A673 (cell line): Measurements from ENCODE around the gene GPC1. TPM values are rescaled to one million over a fixed set of nuclear protein-coding genes. Genes with fewer than 3 reads are reported as not detected.

Source experiments
- BruUV-seq: library from RNA; stranded (reverse); fragments of 400-500 nt; replicated peaks from 2 replicates; lab custom pipeline; 2021; lab: Mats Ljungman, UMichigan
- CTCF ChIA-PET: fragments of 300-600 bp; sonication (Branson Sonifier 250); formaldehyde crosslinking; loops from one replicate; lab custom pipeline; 2022; ENCODE audit warnings: antibody characterized with exemption; lab: Charles Lee
- POLR2A ChIA-PET: fragments of 300-600 bp; sonication (Branson Sonifier 250); formaldehyde crosslinking; loops from one replicate; lab custom pipeline; 2022; ENCODE audit warnings: antibody characterized with exemption; ENCODE audit not compliant: low non-redundant PET; lab: Charles Lee
- DNase-seq: peaks from one replicate; pipeline ENCODE4 v3.0.0-alpha.2; 2015; ENCODE audit warnings: low spot score
- H3K27ac ChIP-seq: fragments of 200-600 bp; sonication (generic); 2 replicates; pipeline ENCODE4 v1.5.1; 2016; ENCODE audit warnings: mixed run types, low read depth, mild to moderate bottlenecking, mixed read lengths, antibody characterized with exemption, low read length; ENCODE audit not compliant: poor library complexity, severe bottlenecking
- H3K27me3 ChIP-seq: fragments of 200-600 bp; sonication (generic); replicated peaks from 2 replicates; pipeline ENCODE4 v1.6.1; 2017; ENCODE audit warnings: mixed run types, low read depth, mild to moderate bottlenecking, mixed read lengths, antibody characterized with exemption, low read length; ENCODE audit not compliant: insufficient read depth, poor library complexity
- H3K36me3 ChIP-seq: fragments of 200-600 bp; sonication (generic); 2 replicates; pipeline ENCODE4 v1.6.1; 2016; ENCODE audit warnings: mixed run types, mild to moderate bottlenecking, mixed read lengths, antibody characterized with exemption, low read length; ENCODE audit not compliant: insufficient read depth, poor library complexity, severe bottlenecking
- H3K4me1 ChIP-seq: fragments of 200-600 bp; sonication (generic); 2 replicates; pipeline ENCODE4 v1.6.1; 2017; ENCODE audit warnings: mixed run types, mild to moderate bottlenecking, mixed read lengths, antibody characterized with exemption, low read length; ENCODE audit not compliant: insufficient read depth, poor library complexity, severe bottlenecking
- H3K4me3 ChIP-seq: fragments of 200-600 bp; sonication (generic); 2 replicates; pipeline ENCODE4 v1.5.1; 2016; ENCODE audit warnings: low read depth, mixed run types, mild to moderate bottlenecking, mixed read lengths, low read length; ENCODE audit not compliant: poor library complexity, severe bottlenecking
- H3K9me3 ChIP-seq: fragments of 200-600 bp; sonication (generic); 2 replicates; pipeline ENCODE4 v1.6.1; 2016; ENCODE audit warnings: mixed run types, low read depth, mild to moderate bottlenecking, mixed read lengths, antibody characterized with exemption, low read length; ENCODE audit not compliant: poor library complexity, severe bottlenecking
- CTCF ChIP-seq: fragments of 300-800, 200-600 bp; sonication (generic); conservative IDR thresholded peaks from 2 replicates; pipeline ENCODE4 v1.5.1; 2017; ENCODE audit warnings: low read depth, mild to moderate bottlenecking, antibody characterized with exemption, low read length, moderate library complexity, mixed read lengths
- EZH2 ChIP-seq: fragments of 200-600 bp; sonication (generic); IDR thresholded peaks from 2 replicates; pipeline ENCODE4 v1.6.1; 2017; ENCODE audit warnings: borderline replicate concordance, low read depth, mild to moderate bottlenecking, mixed read lengths, antibody characterized with exemption, low read length; ENCODE audit not compliant: poor library complexity, severe bottlenecking
- intact Hi-C: fragments of 100-400 bp; cut with micrococcal nuclease; formaldehyde crosslinking; loops from one replicate; pipeline ENCODE4 v1.10.0; 2022; ENCODE audit not compliant: unreplicated experiment
- total RNA-seq: library from RNA; stranded (reverse); gene quantifications from 2 replicates; pipeline ENCODE4 v1.2.3, GENCODE V29; 2021

Gene GPC1
- total RNA-seq, 1 experiment from 2014 or later = 21.2 TPM

GRCh38 chr2:240508832-240509545 is 73.5 kb downstream of the GPC1 start:
- DNase-seq = no peak
- POLR2A ChIA-PET = no interaction called here
- Histone ChIP-seq H3K27me3 (no peaks in the 10 kb centered on the region), H3K36me3 (no peaks in the 10 kb centered on the region), H3K27ac (no peak overlapping the region), H3K4me3 (no peak overlapping the region), H3K4me1 (no peaks in the 10 kb centered on the region), H3K9me3 (no peaks in the 10 kb centered on the region)
- BruUV-seq = no TSS peak
- intact Hi-C loops = no loop called here
- no peak for TF ChIP-seq CTCF
- TF ChIP-seq EZH2 = no peak
- CTCF ChIA-PET = no interaction called here

- no peak for DNase-seq
- Histone ChIP-seq H3K9me3 (no peaks in the 10 kb centered on the region), H3K4me1 (no peaks in the 10 kb centered on the region), H3K27ac (no peak overlapping the region), H3K36me3 (no peaks in the 10 kb centered on the region), H3K27me3 (no peaks in the 10 kb centered on the region), H3K4me3 (no peak overlapping the region)
- CTCF ChIA-PET = no interaction called here
- BruUV-seq = no TSS peak
- intact Hi-C loops = no loop called here
- POLR2A ChIA-PET = no interaction called here
- TF ChIP-seq CTCF = no peak
- no peak for TF ChIP-seq EZH2
These were observed 74.4 kb downstream of the GPC1 start for GRCh38 chr2:240509667-240510512.

GRCh38 chr2:240510513-240511210 is 75.2 kb downstream of the GPC1 start:
- Histone ChIP-seq H3K4me1 (no peaks in the 10 kb centered on the region), H3K9me3 (no peaks in the 10 kb centered on the region), H3K27me3 (no peaks in the 10 kb centered on the region), H3K36me3 (no peaks in the 10 kb centered on the region), H3K4me3 (no peak overlapping the region), H3K27ac (no peak overlapping the region)
- TF ChIP-seq EZH2 (no peak), CTCF (no peak)
- intact Hi-C loops = no loop called here
- ChIA-PET POLR2A (no interaction called here), CTCF (no interaction called here)
- BruUV-seq = no TSS peak
- no peak for DNase-seq
